GM19468 (cell line): Measurements from ENCODE around the gene GASK1A.
"Not testable (repeated sequence)": the region's sequence is repeated elsewhere in the genome, so short reads cannot be mapped to it uniquely, and the experiment has no call there.

Experiments
- ATAC-seq: cut with Tn5 transposase; IDR thresholded peaks from one replicate; pipeline ENCODE4 v1.9.1; 2021; ENCODE audit warnings: mild to moderate bottlenecking, moderate library complexity, moderate number of reproducible peaks; ENCODE audit not compliant: unreplicated experiment; ENCODE audit errors: extremely low read depth

GASK1A gene

GRCh38 chr3:43055393-43055792 lies 76.3 kb downstream of the GASK1A start:
- ATAC-seq: no peak

DNA sequence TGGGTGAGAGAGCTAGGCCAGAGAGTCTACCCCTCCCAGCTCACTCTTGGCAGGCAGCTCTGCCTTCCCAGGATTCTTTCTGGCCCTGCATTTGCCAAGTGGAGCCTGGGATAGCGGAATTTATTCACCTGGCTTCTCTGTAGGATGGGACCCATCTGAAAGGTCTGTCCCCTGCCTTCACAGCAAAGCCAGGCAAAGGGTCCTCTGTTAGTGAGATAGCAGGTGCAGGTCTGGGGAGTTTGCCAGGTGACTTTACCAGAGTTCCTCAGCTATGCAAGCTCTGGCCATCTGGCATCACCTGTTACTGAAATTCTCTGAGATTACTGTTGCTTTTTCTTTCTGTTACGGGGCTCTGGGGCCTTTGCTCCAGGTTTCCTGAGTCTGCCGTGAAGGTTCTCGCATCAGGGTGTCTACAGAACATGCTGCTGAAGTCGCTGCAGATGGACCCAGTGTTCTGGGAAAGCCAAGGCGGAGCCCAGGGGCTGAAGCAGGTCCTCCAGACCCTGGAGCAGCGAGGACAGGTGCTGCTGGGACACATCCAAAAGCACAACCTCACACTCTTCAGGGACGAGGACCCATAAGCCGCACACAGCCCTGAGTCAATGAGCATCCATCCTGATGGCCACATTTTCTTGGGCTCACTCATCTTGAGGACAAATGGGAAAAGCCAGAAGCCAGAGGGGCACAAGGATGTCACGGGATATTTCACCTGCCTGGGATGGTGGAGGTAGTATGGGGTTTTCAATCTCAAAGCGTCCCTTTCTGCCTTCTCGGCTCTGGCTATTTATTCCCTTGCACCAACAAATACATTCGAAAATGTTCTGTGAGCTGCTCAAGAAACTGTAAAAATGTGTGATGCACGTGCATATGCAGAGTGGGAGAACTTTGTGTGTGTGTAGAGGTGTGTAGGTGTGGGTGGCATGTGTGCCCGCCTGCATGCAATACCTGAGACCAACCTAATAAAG lies 77.0 kb downstream of the GASK1A start:
- no peak for ATAC-seq

DNA sequence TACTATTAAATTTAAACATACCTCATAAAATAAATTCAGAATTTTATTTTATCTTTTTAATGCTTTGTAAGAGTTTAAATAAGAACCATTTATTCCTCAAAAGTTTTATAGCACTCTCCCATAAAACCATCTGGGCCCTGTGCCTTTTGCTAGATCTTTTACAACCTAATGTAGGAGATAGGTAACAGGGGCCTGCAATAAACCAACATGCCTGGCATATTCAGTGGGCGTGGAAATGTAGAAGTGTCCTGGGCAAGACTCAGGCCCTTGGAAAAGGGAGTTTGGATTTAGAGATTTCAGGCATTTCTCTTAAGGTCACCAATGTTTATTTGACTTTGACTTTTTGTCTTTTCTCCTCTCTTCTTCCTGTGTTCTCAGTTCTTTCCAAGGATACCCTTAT lies 80.3 kb downstream of the GASK1A start:
- ATAC-seq: no peak

DNA sequence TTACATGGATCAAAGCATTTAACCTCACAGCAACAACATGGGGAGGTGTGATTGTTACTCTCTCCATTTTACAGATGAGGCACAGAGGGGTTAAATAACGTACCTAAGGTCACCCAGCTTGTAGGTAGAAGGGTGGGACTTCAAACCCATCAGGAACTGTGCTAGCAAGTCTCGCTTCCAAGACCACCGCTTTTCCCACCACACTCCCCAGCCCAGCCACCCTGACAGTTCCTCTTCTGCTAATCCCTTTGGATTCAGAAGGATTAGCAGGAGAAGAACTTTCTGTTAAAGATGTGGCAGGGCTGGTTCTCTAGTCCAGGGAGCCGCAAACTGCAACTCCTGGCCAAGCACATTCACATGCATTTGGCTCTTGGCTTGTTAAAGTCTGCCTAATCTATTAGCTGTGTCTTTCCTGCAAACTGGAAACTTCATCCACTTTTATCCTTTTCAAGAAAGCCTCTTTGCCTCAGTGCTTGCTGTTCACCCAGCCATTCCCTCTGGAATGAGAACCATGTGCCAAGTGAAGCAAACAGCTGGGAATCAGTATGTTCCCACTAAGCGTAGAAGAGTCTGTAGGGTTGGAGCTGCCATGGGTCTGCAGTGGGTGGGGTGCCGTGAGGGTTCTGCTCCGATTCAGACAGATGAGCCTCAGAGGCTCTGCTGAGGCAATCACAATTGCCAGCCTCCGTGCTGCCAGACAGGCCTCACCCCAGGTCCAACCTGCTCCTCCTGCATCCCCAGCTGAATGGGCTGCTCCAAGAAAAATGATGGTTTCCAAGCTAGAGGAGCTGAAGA lies 82.2 kb downstream of the GASK1A start:
- no peak for ATAC-seq

DNA sequence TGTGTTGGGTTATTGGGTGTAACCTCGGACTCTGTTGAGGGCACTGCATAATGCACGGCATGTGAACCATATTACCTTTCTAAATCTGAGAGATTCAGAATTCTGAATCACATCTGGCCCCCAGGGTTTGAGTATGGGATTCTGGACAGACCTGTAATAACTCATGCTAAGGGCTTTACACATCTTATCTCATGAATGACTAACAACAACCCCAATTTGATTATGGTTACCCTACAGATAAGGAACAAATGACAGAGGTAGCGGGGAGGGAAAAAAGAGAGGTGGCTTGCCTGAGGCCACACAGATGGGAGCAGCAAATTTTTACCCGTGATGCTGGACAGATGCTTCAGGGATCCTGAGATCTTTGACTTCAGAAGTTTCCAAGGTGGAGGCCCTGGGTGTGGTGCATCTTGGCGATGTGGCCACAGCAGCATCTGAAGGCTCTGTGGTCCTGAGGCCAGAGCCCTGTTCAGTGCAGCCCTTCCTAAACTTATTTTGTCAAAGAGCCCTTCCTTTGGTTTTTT lies 83.0 kb downstream of the GASK1A start:
- ATAC-seq: no peak

DNA sequence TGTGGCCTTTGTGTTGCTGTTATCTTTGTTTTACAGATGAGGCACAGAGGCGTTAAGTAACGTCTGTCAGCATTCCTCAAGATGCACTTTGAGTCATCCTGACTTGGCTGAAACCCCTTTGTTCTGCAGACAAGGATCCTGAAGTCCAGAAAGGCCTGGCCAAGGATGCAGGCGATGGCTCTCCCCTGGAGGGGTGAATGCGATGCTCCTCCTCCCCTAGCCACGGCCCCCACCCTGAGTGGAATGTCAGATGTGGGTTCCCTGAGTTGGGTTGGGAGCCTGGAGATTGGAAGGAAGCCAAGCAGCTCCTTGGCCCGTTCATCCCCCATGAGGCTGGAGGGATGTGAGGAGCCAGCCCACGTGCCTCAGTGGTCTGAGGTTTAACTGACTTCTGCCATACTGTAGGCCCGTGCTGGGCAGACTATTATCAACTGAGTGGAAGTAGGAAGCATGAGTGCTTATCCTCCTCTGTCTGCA lies 83.5 kb downstream of the GASK1A start:
- no peak for ATAC-seq

DNA sequence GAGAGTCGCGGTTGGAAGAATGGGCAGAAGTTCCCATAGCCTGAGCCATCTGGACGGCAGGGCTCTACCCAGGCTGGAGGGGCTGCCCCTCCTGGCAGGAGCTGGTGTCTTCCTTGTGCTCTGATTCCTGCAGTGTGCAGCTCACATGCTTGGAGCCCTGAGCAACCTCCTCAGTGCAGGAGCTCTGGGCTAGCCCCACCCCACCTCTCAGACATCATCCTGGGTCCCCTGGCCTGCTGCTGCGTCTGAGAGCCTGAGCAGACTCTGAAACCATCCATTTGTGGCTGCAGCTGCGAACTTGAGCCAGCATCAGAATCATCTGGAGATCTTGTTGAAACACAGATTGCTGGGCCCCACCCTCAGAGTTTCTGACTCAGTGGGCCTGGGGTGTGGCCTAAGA lies 84.0 kb downstream of the GASK1A start:
- ATAC-seq: no peak

DNA sequence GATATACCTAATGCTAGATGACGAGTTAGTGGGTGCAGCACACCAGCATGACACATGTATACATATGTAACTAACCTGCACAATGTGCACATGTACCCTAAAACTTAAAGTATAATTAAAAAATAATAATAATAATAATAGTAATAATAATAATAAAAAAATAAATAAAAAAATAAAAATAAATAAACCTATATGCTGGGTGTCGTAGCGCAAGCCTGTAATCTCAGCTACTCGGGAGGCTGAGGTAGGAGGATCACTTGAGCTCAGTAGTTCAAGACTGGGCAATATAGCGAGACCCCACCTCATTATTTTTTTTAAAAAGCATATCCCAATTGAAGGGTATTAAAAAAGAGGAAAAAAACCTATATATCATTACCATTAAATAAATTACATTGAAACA lies 91.6 kb downstream of the GASK1A start:
- ATAC-seq: not testable (repeated sequence)

- no peak for ATAC-seq
These were observed 92.3 kb downstream of the GASK1A start for GRCh38 chr3:43071313-43071893.

DNA sequence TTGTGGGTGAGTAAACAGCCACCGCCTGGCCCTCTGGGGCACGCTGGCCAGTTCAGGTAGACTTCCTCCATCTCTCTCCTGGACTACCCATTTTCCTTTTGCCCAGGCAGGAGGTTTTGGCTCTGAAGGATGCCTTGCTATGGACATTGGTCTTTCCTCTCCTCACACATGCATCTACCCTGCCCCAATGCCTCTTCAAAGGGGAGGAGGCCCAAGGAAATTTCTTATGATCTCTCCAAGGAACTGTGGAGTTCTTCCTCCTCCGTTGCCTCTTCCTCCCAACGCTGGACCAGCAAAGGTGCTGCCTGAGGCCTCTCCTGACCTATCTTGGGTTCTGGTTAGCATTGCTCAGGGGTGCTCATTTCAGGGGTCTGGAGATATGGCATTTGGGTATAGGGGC lies 93.2 kb downstream of the GASK1A start:
- ATAC-seq: no peak

DNA sequence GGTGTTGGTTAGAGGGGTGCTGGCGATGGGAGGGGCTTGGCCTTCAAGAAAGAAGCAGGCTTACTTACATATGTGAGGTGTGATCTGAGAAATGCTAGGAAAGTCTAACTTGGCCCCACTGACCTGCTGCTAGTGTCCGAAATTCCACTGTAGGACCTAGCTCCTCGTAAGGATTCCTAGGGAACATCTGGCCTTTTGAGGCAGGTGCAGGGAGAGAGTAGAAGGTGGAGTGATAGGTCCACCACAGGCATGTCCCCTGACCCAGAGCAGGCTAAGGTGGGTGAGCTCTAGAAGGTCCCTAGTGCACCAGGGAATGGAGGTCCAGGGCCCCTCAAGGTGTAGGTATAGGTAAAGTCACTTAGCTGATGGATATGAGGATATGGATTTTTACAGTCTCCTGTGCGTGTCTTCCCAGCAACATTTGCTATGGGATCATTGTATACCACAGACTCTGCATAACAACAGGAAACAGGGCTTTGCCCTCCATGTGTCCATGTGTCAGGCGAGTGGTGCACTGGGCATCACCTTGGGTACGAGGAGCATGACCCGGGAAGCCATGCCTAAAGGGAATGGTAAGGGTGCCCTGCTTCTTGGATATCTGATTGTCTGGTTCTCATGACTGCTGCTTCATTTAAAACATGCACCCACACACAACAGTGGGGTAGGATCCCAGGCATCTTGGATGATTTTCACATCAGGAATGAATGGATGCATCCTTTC lies 94.2 kb downstream of the GASK1A start:
- no peak for ATAC-seq

DNA sequence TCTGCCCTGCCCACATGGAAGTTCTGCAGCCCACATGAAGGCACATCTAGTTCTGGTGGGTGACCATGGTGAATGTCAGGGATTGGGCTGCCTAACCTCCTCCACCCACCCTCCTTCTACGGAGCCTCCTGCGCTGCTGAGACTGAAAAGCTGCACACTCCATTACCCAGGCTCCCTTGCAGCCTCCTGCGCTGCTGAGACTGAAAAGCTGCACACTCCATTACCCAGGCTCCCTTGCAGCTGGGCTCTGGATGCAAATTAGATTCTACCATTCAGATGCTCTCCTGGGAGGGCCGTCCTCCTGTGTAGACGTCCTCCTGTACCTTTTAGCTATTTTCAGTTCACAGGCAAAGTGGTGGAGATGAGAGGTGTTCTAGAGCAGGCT lies 94.7 kb downstream of the GASK1A start:
- no peak for ATAC-seq

GRCh38 chr3:43074482-43074881 lies 95.4 kb downstream of the GASK1A start:
- no peak for ATAC-seq

DNA sequence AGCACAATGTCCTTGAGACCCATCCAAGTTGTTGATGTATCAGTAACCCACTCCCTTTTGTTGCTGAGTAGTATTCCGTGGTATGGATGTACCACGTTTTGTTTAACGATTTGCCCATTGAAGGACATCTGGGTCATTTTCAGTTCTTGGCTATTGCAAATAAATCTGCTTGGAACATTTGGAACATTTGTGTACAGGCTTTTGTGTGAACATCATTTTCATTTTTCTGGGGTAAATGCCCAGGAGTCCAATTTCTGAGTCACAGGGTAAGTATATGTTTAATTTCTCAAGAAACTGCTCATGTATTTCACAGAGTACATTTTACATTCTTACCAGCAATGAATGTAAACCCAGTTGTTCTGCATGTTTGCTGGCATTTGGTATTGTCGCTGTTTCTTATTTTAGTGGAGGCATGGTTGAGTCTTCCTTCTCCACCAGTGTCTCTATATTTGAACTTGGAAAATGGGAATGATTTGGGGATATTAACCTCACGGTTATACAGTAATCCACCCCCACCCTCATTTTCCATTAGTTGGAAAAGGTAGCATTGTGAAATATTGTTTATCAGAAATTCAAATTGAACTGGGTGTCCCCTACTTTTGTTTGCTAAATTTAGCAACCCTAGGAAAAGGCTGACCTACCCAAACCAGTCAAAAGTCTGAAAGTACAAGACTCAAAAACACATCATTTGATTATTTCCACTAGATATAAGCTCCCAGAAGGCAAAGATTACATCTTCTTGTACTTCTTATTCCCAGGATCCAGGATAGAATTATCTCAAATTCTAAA lies 96.0 kb downstream of the GASK1A start:
- no peak for ATAC-seq

GRCh38 chr3:43075904-43076661 lies 97.0 kb downstream of the GASK1A start:
- no peak for ATAC-seq

GRCh38 chr3:43076857-43077256 lies 97.7 kb downstream of the GASK1A start:
- no peak for ATAC-seq

- no peak for ATAC-seq
These were observed 98.2 kb downstream of the GASK1A start for GRCh38 chr3:43077261-43077660.

DNA sequence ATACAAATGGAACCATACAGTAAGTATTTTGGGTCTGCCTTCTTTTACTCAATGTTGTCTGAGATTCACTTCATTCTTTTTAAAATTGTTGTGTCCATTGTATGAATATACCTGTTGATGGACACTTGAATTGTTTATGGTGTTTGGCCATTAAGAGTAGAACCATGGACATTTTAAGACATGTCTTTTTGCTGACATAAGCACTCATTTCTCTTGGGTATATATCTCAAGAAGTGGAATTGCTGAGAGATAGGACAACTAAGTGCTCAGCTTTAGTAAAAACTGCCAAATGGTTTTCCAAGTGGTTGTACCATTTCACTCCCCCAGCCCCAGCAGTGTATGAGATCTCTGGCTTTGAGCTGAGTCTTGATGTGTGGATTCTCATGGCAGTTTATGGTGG lies 98.6 kb downstream of the GASK1A start:
- ATAC-seq: no peak
